ENCODE measurements around the gene PSMB7. TPM values are rescaled to one million over a fixed set of nuclear protein-coding genes. Genes with fewer than 3 reads are reported as not detected.

The PSMB7 gene
- total RNA-seq, 1 experiment from 2014 or later, result 187 TPM

DNA sequence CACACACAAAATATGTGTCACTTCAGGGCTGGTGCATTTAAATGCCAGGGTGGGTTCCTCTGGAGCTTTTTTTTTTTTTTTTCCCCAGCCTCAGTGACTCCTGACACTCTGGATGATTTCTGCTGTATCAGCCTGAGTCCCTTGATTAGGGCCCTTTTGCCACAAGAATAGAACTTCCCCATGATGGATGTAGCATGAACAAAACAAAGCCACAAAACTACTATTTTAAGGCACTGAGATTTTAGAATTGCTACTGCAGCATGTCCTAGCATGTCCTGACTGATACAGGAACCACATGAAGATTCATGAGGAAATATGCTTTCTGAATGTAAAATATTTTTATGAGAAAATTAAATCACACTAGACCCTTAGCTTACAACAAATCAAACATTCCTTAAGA is 21.1 kb upstream of the PSMB7 start:
- no peak for DNase-seq (ENCODE audit: low spot score)
- no peak overlapping the region for H3K27ac Mint-ChIP-seq
- H3K4me3 Mint-ChIP-seq, result no peak overlapping the region

More for the DNA sequence above, 21.1 kb upstream of the PSMB7 start:
- Mint-ChIP-seq H3K27me3 (ENCODE audit: low read depth) (peaks cover 14% of the 10 kb centered on the region), H3K9me3 (peaks cover 3% of the 10 kb centered on the region; the same call in 1 of the 2 replicates), H3K4me1 (no peaks in the 10 kb centered on the region), H3K36me3 (no peaks in the 10 kb centered on the region)
- ATAC-seq, result no peak
- TF ChIP-seq ZNF416 (CRISPR knock-in tag; IDR thresholded peaks at IDR 0.05) (no peak), ATF1 (CRISPR knock-in tag; IDR thresholded peaks at IDR 0.05) (no peak), OVOL2 (CRISPR knock-in tag; IDR thresholded peaks at IDR 0.05; ENCODE audit: borderline replicate concordance) (no peak), ZNF263 (CRISPR knock-in tag; IDR thresholded peaks at IDR 0.05; ENCODE audit: low read depth) (no peak), TP53 (CRISPR knock-in tag; IDR thresholded peaks at IDR 0.05) (no peak), EMX1 (CRISPR knock-in tag; IDR thresholded peaks at IDR 0.05) (no peak)
- TF ChIP-seq, protein P1, sequence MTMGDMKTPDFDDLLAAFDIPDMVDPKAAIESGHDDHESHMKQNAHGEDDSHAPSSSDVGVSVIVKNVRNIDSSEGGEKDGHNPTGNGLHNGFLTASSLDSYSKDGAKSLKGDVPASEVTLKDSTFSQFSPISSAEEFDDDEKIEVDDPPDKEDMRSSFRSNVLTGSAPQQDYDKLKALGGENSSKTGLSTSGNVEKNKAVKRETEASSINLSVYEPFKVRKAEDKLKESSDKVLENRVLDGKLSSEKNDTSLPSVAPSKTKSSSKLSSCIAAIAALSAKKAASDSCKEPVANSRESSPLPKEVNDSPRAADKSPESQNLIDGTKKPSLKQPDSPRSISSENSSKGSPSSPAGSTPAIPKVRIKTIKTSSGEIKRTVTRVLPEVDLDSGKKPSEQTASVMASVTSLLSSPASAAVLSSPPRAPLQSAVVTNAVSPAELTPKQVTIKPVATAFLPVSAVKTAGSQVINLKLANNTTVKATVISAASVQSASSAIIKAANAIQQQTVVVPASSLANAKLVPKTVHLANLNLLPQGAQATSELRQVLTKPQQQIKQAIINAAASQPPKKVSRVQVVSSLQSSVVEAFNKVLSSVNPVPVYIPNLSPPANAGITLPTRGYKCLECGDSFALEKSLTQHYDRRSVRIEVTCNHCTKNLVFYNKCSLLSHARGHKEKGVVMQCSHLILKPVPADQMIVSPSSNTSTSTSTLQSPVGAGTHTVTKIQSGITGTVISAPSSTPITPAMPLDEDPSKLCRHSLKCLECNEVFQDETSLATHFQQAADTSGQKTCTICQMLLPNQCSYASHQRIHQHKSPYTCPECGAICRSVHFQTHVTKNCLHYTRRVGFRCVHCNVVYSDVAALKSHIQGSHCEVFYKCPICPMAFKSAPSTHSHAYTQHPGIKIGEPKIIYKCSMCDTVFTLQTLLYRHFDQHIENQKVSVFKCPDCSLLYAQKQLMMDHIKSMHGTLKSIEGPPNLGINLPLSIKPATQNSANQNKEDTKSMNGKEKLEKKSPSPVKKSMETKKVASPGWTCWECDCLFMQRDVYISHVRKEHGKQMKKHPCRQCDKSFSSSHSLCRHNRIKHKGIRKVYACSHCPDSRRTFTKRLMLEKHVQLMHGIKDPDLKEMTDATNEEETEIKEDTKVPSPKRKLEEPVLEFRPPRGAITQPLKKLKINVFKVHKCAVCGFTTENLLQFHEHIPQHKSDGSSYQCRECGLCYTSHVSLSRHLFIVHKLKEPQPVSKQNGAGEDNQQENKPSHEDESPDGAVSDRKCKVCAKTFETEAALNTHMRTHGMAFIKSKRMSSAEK (CRISPR knock-in tag; IDR thresholded peaks at IDR 0.05; ENCODE audit: borderline replicate concordance), result no peak
- TF ChIP-seq, protein P2, sequence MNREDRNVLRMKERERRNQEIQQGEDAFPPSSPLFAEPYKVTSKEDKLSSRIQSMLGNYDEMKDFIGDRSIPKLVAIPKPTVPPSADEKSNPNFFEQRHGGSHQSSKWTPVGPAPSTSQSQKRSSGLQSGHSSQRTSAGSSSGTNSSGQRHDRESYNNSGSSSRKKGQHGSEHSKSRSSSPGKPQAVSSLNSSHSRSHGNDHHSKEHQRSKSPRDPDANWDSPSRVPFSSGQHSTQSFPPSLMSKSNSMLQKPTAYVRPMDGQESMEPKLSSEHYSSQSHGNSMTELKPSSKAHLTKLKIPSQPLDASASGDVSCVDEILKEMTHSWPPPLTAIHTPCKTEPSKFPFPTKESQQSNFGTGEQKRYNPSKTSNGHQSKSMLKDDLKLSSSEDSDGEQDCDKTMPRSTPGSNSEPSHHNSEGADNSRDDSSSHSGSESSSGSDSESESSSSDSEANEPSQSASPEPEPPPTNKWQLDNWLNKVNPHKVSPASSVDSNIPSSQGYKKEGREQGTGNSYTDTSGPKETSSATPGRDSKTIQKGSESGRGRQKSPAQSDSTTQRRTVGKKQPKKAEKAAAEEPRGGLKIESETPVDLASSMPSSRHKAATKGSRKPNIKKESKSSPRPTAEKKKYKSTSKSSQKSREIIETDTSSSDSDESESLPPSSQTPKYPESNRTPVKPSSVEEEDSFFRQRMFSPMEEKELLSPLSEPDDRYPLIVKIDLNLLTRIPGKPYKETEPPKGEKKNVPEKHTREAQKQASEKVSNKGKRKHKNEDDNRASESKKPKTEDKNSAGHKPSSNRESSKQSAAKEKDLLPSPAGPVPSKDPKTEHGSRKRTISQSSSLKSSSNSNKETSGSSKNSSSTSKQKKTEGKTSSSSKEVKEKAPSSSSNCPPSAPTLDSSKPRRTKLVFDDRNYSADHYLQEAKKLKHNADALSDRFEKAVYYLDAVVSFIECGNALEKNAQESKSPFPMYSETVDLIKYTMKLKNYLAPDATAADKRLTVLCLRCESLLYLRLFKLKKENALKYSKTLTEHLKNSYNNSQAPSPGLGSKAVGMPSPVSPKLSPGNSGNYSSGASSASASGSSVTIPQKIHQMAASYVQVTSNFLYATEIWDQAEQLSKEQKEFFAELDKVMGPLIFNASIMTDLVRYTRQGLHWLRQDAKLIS (CRISPR knock-in tag; IDR thresholded peaks at IDR 0.05; ENCODE audit: borderline replicate concordance), result no peak
- TF ChIP-seq, protein P3, sequence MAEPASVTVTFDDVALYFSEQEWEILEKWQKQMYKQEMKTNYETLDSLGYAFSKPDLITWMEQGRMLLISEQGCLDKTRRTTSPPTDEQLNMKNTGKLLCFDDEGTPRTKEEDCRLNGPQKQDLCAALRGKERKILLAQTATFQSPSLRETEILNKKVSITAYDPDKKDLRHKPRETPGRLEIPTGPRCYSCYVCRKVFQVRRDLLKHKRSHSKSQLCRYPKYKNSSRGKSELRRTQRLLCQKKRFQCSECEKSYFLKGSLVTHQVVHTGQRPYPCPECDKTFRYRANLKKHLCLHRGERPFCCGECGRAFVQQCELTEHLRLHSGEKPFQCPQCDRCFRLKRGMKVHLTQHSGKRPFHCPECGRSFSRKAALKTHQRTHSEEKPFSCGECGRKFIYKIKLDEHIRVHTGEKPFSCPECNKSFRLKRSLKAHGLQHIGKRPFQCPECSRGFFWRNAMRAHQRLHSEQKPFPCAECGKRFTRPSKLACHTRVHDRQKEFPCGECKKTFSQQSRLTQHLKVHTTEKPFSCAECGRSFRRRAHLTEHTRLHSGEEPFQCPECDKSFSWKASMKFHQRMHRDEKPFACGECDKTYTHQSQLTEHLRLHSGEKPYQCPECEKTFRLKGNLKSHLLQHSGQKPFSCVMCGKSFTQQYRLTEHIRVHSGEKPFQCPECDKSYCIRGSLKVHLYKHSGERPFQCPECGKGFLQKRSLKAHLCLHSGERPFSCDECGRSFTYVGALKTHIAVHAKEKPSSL (CRISPR knock-in tag; conservative IDR thresholded peaks at IDR 0.05), result no peak
- TF ChIP-seq, protein P4, sequence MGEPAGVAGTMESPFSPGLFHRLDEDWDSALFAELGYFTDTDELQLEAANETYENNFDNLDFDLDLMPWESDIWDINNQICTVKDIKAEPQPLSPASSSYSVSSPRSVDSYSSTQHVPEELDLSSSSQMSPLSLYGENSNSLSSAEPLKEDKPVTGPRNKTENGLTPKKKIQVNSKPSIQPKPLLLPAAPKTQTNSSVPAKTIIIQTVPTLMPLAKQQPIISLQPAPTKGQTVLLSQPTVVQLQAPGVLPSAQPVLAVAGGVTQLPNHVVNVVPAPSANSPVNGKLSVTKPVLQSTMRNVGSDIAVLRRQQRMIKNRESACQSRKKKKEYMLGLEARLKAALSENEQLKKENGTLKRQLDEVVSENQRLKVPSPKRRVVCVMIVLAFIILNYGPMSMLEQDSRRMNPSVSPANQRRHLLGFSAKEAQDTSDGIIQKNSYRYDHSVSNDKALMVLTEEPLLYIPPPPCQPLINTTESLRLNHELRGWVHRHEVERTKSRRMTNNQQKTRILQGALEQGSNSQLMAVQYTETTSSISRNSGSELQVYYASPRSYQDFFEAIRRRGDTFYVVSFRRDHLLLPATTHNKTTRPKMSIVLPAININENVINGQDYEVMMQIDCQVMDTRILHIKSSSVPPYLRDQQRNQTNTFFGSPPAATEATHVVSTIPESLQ (CRISPR knock-in tag; IDR thresholded peaks at IDR 0.05), result no peak
- ChIA-PET CTCF (interaction anchor here (0.7 kb wide), 1 partner anchor 77 kb away, joined by 3 read pairs; no protein-coding TSS in a partner anchor), POLR2A (no interaction called here)

Data from WTC11 (cell line).